Ascending aorta (tissue), 2 donors: ENCODE results near the gene MRPL2. TPM values are rescaled to one million over a fixed set of nuclear protein-coding genes. Genes with fewer than 3 reads are reported as not detected.
A peak's percentile ranks its signal among the peaks of the same experiment; 100 is the strongest.

Experiments used
- DNase-seq, 2 donors: peaks; one replicate each; pipeline ENCODE4 v3.0.0-alpha.2; 2019; ENCODE audit warnings: low spot score in 2 of 2
- H3K27ac ChIP-seq, 2 donors: fragments of 200-600 bp; sonication (generic); one replicate each; pipeline ENCODE4 v1.5.1; 2016 to 2017; ENCODE audit warnings: mild to moderate bottlenecking in 1 of 2
- H3K27me3 ChIP-seq: fragments of 200-600 bp; sonication (generic); one replicate; pipeline ENCODE4 v1.5.1; 2017
- H3K36me3 ChIP-seq, 2 donors: fragments of 200-600 bp; sonication (generic); one replicate each; pipeline ENCODE4 v1.5.1; 2016
- H3K4me1 ChIP-seq, 2 donors: fragments of 200-600 bp; sonication (generic); one replicate each; pipeline ENCODE4 v1.5.1; 2016 to 2017; ENCODE audit warnings: mild to moderate bottlenecking in 1 of 2
- H3K4me3 ChIP-seq, 2 donors: fragments of 200-600 bp; sonication (generic); one replicate each; pipeline ENCODE4 v1.5.1; 2016 to 2017; ENCODE audit warnings: mild to moderate bottlenecking in 1 of 2
- H3K9me3 ChIP-seq, 2 donors: fragments of 200-600 bp; sonication (generic); one replicate each; pipeline ENCODE4 v1.5.1; 2016
- CTCF ChIP-seq, 3 experiments: fragments of 200-600 bp in 2 of 3; fragments of 450-650 bp in 1 of 3; sonication (generic) in 2 of 3; IDR thresholded peaks; one replicate each; pipeline ENCODE4 v1.5.1; 2016 to 2019; ENCODE audit warnings: antibody characterized with exemption in 3 of 3, mild to moderate bottlenecking in 1 of 3, moderate library complexity in 1 of 3
- intact Hi-C: fragments of 100-400 bp; cut with DNase I; formaldehyde crosslinking; loops from one replicate; pipeline ENCODE4 v1.15.1; 2023
- total RNA-seq: library from RNA; depleted of rRNA; stranded (reverse); fragments of >200 nt; gene quantifications from one replicate; pipeline ENCODE4 v1.1.0, GENCODE V29; 2016

The MRPL2 gene
- total RNA-seq, 1 donor from 2014 or later: 42.3 TPM

DNA sequence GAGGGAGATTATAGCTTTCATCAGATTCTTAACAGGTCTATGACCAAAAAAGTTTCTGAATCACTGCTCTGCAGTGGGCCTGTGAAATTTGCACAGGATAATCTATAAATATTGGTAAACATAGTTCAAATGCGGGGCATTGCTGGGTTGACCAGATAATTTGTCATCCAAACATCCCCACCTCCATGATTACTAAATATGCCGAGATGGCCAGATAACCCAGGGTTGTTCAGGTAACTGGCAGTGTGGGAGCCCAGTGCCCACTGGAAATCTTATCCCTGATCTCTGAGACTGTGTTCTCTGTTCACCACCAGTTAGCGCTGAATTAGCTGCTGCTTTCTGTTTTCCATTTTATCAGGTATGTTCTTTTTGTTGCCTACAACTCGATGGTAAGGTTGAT is 38.3 kb upstream of the MRPL2 start:
- intact Hi-C loops: no loop called here
- no peak overlapping the region for H3K27ac ChIP-seq

GRCh38 chr6:43097098-43097489 is 37.9 kb upstream of the MRPL2 start:
- H3K4me1 ChIP-seq: peaks cover 3 to 12% of the 10 kb centered on the region in 2 donors
- TF ChIP-seq CTCF (IDR thresholded peaks at IDR 0.05): no peak
- H3K4me3 ChIP-seq: no peak overlapping the region
- H3K36me3 ChIP-seq: no peaks in the 10 kb centered on the region
- no peaks in the 10 kb centered on the region for H3K27me3 ChIP-seq
- DNase-seq: no peak
- H3K9me3 ChIP-seq: no peaks in the 10 kb centered on the region
- H3K27ac ChIP-seq: peak overlapping the region in 1 of 2 donors; percentile 45
- intact Hi-C loops: no loop called here

More for the DNA sequence above, 38.3 kb upstream of the MRPL2 start:
- no peak for DNase-seq
- Histone ChIP-seq H3K4me3 (no peak overlapping the region), H3K9me3 (no peaks in the 10 kb centered on the region), H3K36me3 (no peaks in the 10 kb centered on the region), H3K27me3 (no peaks in the 10 kb centered on the region), H3K4me1 (peaks cover 3 to 12% of the 10 kb centered on the region in 2 donors)
- no peak for TF ChIP-seq CTCF (IDR thresholded peaks at IDR 0.05)

- H3K4me3 ChIP-seq: no peak overlapping the region
- DNase-seq: peak in 1 of 2 donors; percentile 67
- H3K27me3 ChIP-seq: no peaks in the 10 kb centered on the region
- peak overlapping the region in 1 of 2 donors; percentile 45 for H3K27ac ChIP-seq
- H3K36me3 ChIP-seq: no peaks in the 10 kb centered on the region
- H3K9me3 ChIP-seq: no peaks in the 10 kb centered on the region
- H3K4me1 ChIP-seq: peaks cover 3 to 12% of the 10 kb centered on the region in 2 donors
- TF ChIP-seq CTCF (IDR thresholded peaks at IDR 0.05): no peak
- intact Hi-C loops: no loop called here
Observed at GRCh38 chr6:43096451-43097097, 37.3 kb upstream of the MRPL2 start.

DNA sequence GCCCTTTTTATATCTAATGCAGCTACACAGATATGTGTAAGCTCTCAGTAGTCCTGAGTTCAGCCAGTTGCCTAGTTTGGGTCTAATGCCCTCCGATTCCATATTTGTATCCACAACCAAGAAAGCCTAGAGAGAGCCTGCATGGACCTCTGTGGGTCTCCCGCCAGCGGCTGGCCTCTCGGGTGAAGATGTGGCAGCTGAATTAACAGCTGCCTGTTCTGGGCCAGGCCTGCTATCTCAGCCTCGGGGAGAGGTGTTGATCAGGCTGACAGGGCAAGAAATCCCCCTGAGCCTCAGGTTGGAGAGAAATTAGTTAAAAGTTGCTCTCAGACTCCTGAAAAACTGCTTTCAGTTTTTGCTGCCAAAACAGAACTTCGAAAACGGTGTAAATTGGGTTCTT is 36.7 kb upstream of the MRPL2 start:
- Histone ChIP-seq H3K9me3 (no peaks in the 10 kb centered on the region), H3K27me3 (no peaks in the 10 kb centered on the region), H3K27ac (no peak overlapping the region), H3K36me3 (no peaks in the 10 kb centered on the region), H3K4me1 (peaks cover 3 to 12% of the 10 kb centered on the region in 2 donors), H3K4me3 (no peak overlapping the region)
- intact Hi-C loops: no loop called here
- no peak for TF ChIP-seq CTCF (IDR thresholded peaks at IDR 0.05)
- no peak for DNase-seq

- H3K9me3 ChIP-seq: no peaks in the 10 kb centered on the region
- TF ChIP-seq CTCF (IDR thresholded peaks at IDR 0.05): no peak
- H3K4me3 ChIP-seq: peak overlapping the region in 1 of 2 donors; percentile 27
- H3K27me3 ChIP-seq: no peaks in the 10 kb centered on the region
- H3K27ac ChIP-seq: no peak overlapping the region
- intact Hi-C loops: no loop called here
- DNase-seq: no peak
- H3K36me3 ChIP-seq: no peaks in the 10 kb centered on the region
- peaks cover 3 to 12% of the 10 kb centered on the region in 2 donors for H3K4me1 ChIP-seq
Observed at GRCh38 chr6:43093436-43094289, 34.4 kb upstream of the MRPL2 start.
